K562 (cell line): ENCODE measurements around the gene DDX39A. TPM values are rescaled to one million over a fixed set of nuclear protein-coding genes. Genes with fewer than 3 reads are reported as not detected.
A peak's percentile ranks its signal among the peaks of the same experiment; 100 is the strongest.

ENCODE experiments used
- ATAC-seq: fragments of 200-7000 bp; cut with Tn5 transposase; 3 replicates; pipeline ENCODE4 v1.9.1; 2020; ENCODE audit warnings: moderate library complexity
- BruUV-seq: library from RNA; stranded (reverse); fragments of 400-500 nt; replicated peaks from 2 replicates; lab custom pipeline; 2021; lab: Mats Ljungman, UMichigan
- CTCF ChIA-PET: fragments of 300-600 bp; formaldehyde crosslinking; extraction: SDS; loops from one replicate; lab custom pipeline; 2021; ENCODE audit warnings: low intra/inter-chr PET ratio; lab: Yijun Ruan, JAX
- POLR2A ChIA-PET: fragments of 300-600, 350-650 bp; sonication (Branson Sonifier 250); formaldehyde crosslinking; extraction: SDS; loops from one replicate; lab custom pipeline; 2021; ENCODE audit warnings: antibody characterized with exemption, inconsistent platforms; lab: Yijun Ruan, JAX
- DNase-seq, 4 experiments: peaks; one replicate each; pipeline versions ENCODE4 v3.0.0 to v3.0.0-alpha.2; 2011 to 2018; ENCODE audit warnings: low spot score in 3 of 4, mixed read lengths in 3 of 4; ENCODE audit errors: extremely low read depth in 1 of 4
- FAIRE-seq: peaks from 2 replicates; lab custom pipeline; 2011; peaks lifted over from hg19 to GRCh38; lab: Jason Lieb, UNC
- H2AFZ ChIP-seq: 2 replicates; pipeline ENCODE4 v1.6.0; 2011; ENCODE audit warnings: low read depth, low read length, control low read depth, inconsistent platforms
- H3K27ac ChIP-seq: fragments of 200-600 bp; 3 replicates; pipeline ENCODE4 v1.8.0; 2011; ENCODE audit warnings: low read depth, mild to moderate bottlenecking, control low read depth, inconsistent platforms, low read length, moderate library complexity, mixed read lengths; ENCODE audit errors: extremely low read depth
- H3K27me3 ChIP-seq, 2 experiments: fragments of 300-600 bp in 1 of 2; 2 replicates in 1 of 2; 3 replicates in 1 of 2; pipeline versions ENCODE4 v1.6.0 to v1.8.0; 2011; ENCODE audit warnings: inconsistent platforms in 2 of 2, low read length in 2 of 2, mild to moderate bottlenecking in 1 of 2, mixed read lengths in 1 of 2, moderate library complexity in 1 of 2; ENCODE audit not compliant: control insufficient read depth in 2 of 2, insufficient read depth in 2 of 2
- H3K36me3 ChIP-seq: fragments of 300-600 bp; 3 replicates; pipeline ENCODE4 v1.8.0; 2011; ENCODE audit warnings: mild to moderate bottlenecking, low read length, inconsistent platforms; ENCODE audit not compliant: control insufficient read depth, insufficient read depth
- H3K4me1 ChIP-seq, 2 experiments: fragments of 200-600 bp in 1 of 2; replicated peaks in 1 of 2; 2 replicates in 1 of 2; 3 replicates in 1 of 2; pipeline versions ENCODE4 v1.5.1 to v1.8.0; 2011; ENCODE audit warnings: inconsistent platforms in 2 of 2, low read length in 2 of 2, mild to moderate bottlenecking in 1 of 2, mixed read lengths in 1 of 2, moderate library complexity in 1 of 2; ENCODE audit not compliant: control insufficient read depth in 2 of 2, insufficient read depth in 2 of 2
- H3K4me2 ChIP-seq: 2 replicates; pipeline ENCODE4 v1.6.1; 2011; ENCODE audit warnings: low read length, control low read depth, inconsistent platforms, mixed read lengths; ENCODE audit not compliant: insufficient read depth
- H3K4me3 ChIP-seq: fragments of 200-600 bp; sonication (generic), shearing (Covaris generic); 2 replicates; pipeline ENCODE4 v1.5.1; 2016; ENCODE audit warnings: control low read depth, inconsistent platforms
- H3K79me2 ChIP-seq: fragments of 200-600 bp; 3 replicates; pipeline ENCODE4 v1.8.0; 2011; ENCODE audit warnings: low read length, inconsistent platforms; ENCODE audit not compliant: control insufficient read depth, insufficient read depth
- H3K9ac ChIP-seq, 2 experiments: 2 replicates each; pipeline versions ENCODE4 v1.6.0 to v1.6.1; 2011; ENCODE audit warnings: low read depth in 2 of 2, low read length in 2 of 2, control low read depth in 1 of 2, inconsistent platforms in 1 of 2, mild to moderate bottlenecking in 1 of 2, mixed read lengths in 1 of 2; ENCODE audit not compliant: insufficient read depth in 1 of 2
- H3K9me1 ChIP-seq: one replicate; pipeline ENCODE4 v1.6.0; 2011; ENCODE audit warnings: inconsistent platforms, mild to moderate bottlenecking, low read length, moderate library complexity; ENCODE audit not compliant: control insufficient read depth, insufficient read depth
- H3K9me3 ChIP-seq: replicated peaks from 2 replicates; pipeline ENCODE4 v1.5.1; 2011; ENCODE audit warnings: low read depth, low read length, inconsistent platforms; ENCODE audit not compliant: control insufficient read depth, insufficient read depth
- H4K20me1 ChIP-seq: replicated peaks from 2 replicates; pipeline ENCODE4 v1.6.1; 2011; ENCODE audit warnings: low read length, inconsistent platforms, mixed read lengths; ENCODE audit not compliant: control insufficient read depth, insufficient read depth
- HMG20A ChIP-seq: fragments of 450-650 bp; formaldehyde crosslinking; conservative IDR thresholded peaks from 2 replicates; pipeline ENCODE4 v1.4.0; 2020; ENCODE audit warnings: mild to moderate bottlenecking, mixed read lengths
- MCM3 ChIP-seq: fragments of 450-650 bp; IDR thresholded peaks from 2 replicates; pipeline ENCODE4 v1.6.1; 2016
- NRF1 ChIP-seq, 2 experiments: fragments of 450-650 bp; IDR thresholded peaks in 1 of 2; conservative IDR thresholded peaks in 1 of 2; 2 replicates each; pipeline ENCODE4 v1.6.1; 2014; ENCODE audit warnings: mild to moderate bottlenecking in 2 of 2
- NUFIP1 ChIP-seq: fragments of 450-650 bp; IDR thresholded peaks from 2 replicates; pipeline ENCODE4 v1.6.1; 2018; ENCODE audit not compliant: partially characterized antibody
- PHF20 ChIP-seq: fragments of 450-650 bp; IDR thresholded peaks from 2 replicates; pipeline ENCODE4 v1.6.1; 2018; ENCODE audit not compliant: partially characterized antibody
- RERE ChIP-seq: sonication (generic); formaldehyde crosslinking; IDR thresholded peaks from 2 replicates; pipeline ENCODE4 v1.8.0; 2023; ENCODE audit warnings: missing genetic modification reagents, mild to moderate bottlenecking, borderline replicate concordance
- ZBTB2 ChIP-seq: fragments of 450-650 bp; IDR thresholded peaks from 2 replicates; pipeline ENCODE4 v1.6.1; 2016; ENCODE audit warnings: antibody characterized with exemption
- ZNF212 ChIP-seq: fragments of 450-650 bp; formaldehyde crosslinking; IDR thresholded peaks from 2 replicates; pipeline ENCODE4 v1.4.0; 2020; ENCODE audit warnings: mild to moderate bottlenecking
- ZNF384 ChIP-seq: IDR thresholded peaks from 2 replicates; pipeline ENCODE4 v1.6.1; 2012; ENCODE audit warnings: low read depth, low read length, improper control_type of control experiment
- WGBS: fragments of 100-300 bp; shearing (Covaris generic); methylation state at CpG from one replicate; pipeline ENCODE4 v1.1.6; 2016; ENCODE audit warnings: low coverage, mixed read lengths; ENCODE audit not compliant: insufficient coverage; ENCODE audit errors: missing lambda C conversion rate; 5-methylcytosine and 5-hydroxymethylcytosine counted together
- in situ Hi-C: fragments of 300-500 bp; cut with MboI; formaldehyde crosslinking; loops from 4 replicates; pipeline ENCODE4 v1.15.0; 2018; ENCODE audit warnings: inconsistent platforms, mixed read lengths
- intact Hi-C: fragments of 100-400 bp; cut with micrococcal nuclease; formaldehyde crosslinking; loops from 2 replicates; pipeline ENCODE4 v1.14.2; 2022
- polyA plus RNA-seq, 8 experiments: library from polyadenylated mRNA; depleted of rRNA in 4 of 8; stranded (reverse) in 5 of 8; unstranded in 3 of 8; fragments of >200 nt; fragmentation: Nextera tagmentation in 2 of 8; fragmentation: Illumina TruSeq in 1 of 8; extraction: Ambion mirVana in 2 of 8; extraction: Trizol in 1 of 8; gene quantifications; 2 replicates each; pipeline versions ENCODE4 v1.2.1 to v1.2.3, GENCODE V29; 2011 to 2014; ENCODE audit warnings: inconsistent platforms in 1 of 8, missing spikeins in 1 of 8
- total RNA-seq, 7 experiments: library from RNA; depleted of rRNA in 6 of 7; stranded (reverse); fragments of >200 nt in 6 of 7; fragmentation: Illumina TruSeq in 2 of 7; extraction: Trizol in 2 of 7; gene quantifications; 2 replicates each; pipeline versions ENCODE4 v1.2.1 to v1.2.3, GENCODE V29; 2011 to 2021; ENCODE audit warnings: low replicate concordance in 1 of 7

Gene DDX39A
- total and polyA plus RNA-seq, 9 of the 15 experiments (the other 6 are each of a cell fraction or from before 2014, with no cell fraction given): 90.3 to 250 (median 188) TPM

- TF ChIP-seq RERE (no peak), ZNF212 (CRISPR knock-in tag) (no peak), NUFIP1 (no peak), ZNF384 (no peak)
Observed at GRCh38 chr19:14425696-14426138, 6.6 kb upstream of the DDX39A start (continued).

GRCh38 chr19:14418856-14419105 is 360 bp downstream of the DDX39A start:
- peak; percentile 83 for ATAC-seq
- no peaks in the 10 kb centered on the region for H3K9me3 ChIP-seq
- intact Hi-C loops (no loop called here), in situ Hi-C loops (no loop called here)
- 0% methylated on average over 3 of the region's 23 CpGs for WGBS
- peak overlapping the region; percentile 98 to 99 for H3K9ac ChIP-seq
- FAIRE-seq: no peak
- 0 out of 2 replicates have a peak overlapping the region, but pooled peaks have one; percentile 28 for H2AFZ ChIP-seq
- CTCF ChIA-PET: no interaction called here
- H3K4me2 ChIP-seq: peak overlapping the region; percentile 82; the same call in 1 of the 2 replicates
- H3K4me1 ChIP-seq: peaks cover 25 to 30% of the 10 kb centered on the region in 2 experiments
- peaks cover 31% of the 10 kb centered on the region for H4K20me1 ChIP-seq
- POLR2A ChIA-PET: interaction anchor here (1.6 to 4.9 kb wide), 2 partner anchors 9 to 13 kb away, joined by 5 to 55 read pairs; no protein-coding TSS in a partner anchor
- DNase-seq: peak in 2 of 4 experiments; percentile 87 to 92
- peak overlapping the region; percentile 96 for H3K4me3 ChIP-seq
- H3K9me1 ChIP-seq: peaks cover 13% of the 10 kb centered on the region
- peaks cover 53% of the 10 kb centered on the region for H3K79me2 ChIP-seq
- peak overlapping the region; percentile 98 for H3K27ac ChIP-seq
- peaks cover 36% of the 10 kb centered on the region for H3K36me3 ChIP-seq
- TSS peak; percentile 61 for BruUV-seq
- no peaks in the 10 kb centered on the region for H3K27me3 ChIP-seq
- TF ChIP-seq RERE (no peak), NRF1 (conservative IDR thresholded peaks at IDR 0.05 in 1 of 2, IDR thresholded peaks at IDR 0.05 in 1 of 2) (peak; percentile 95), MCM3 (no peak), HMG20A (no peak), ZBTB2 (peak; percentile 83; the same call in 1 of the 2 replicates), PHF20 (peak; percentile 16)
